Neural cell (in vitro differentiated cells): ENCODE measurements around the gene TBX18. TPM values are rescaled to one million over a fixed set of nuclear protein-coding genes. Genes with fewer than 3 reads are reported as not detected.

ENCODE experiments used
- H2AFZ ChIP-seq: fragments of 200-600, 300-800 bp; sonication (generic), shearing (Covaris generic); 2 replicates; pipeline ENCODE4 v1.6.0; 2014; ENCODE audit warnings: low read depth, mild to moderate bottlenecking, antibody characterized with exemption, low read length, moderate library complexity
- H3F3A ChIP-seq: fragments of 200-600 bp; shearing (Covaris generic); 2 replicates; pipeline ENCODE4 v1.6.1; 2016; ENCODE audit warnings: mild to moderate bottlenecking, moderate library complexity, mixed read lengths, antibody characterized with exemption, low read length; ENCODE audit not compliant: insufficient read depth, poor library complexity, severe bottlenecking
- H3K27ac ChIP-seq: fragments of 200-600, 300-800 bp; sonication (generic), shearing (Covaris generic); 2 replicates; pipeline ENCODE4 v1.5.1; 2014; ENCODE audit warnings: mild to moderate bottlenecking, low read length, moderate library complexity
- H3K27me3 ChIP-seq: fragments of 300-800, 200-600 bp; sonication (generic), shearing (Covaris generic); 2 replicates; pipeline ENCODE4 v1.6.0; 2014; ENCODE audit warnings: mild to moderate bottlenecking, low read depth, low read length, moderate library complexity; ENCODE audit not compliant: insufficient read depth
- H3K36me3 ChIP-seq: fragments of 300-800, 200-600 bp; sonication (generic), shearing (Covaris generic); 2 replicates; pipeline ENCODE4 v1.5.1; 2014; ENCODE audit warnings: mild to moderate bottlenecking, antibody characterized with exemption, low read length, moderate library complexity; ENCODE audit not compliant: insufficient read depth
- H3K4me2 ChIP-seq: fragments of 300-800, 200-600 bp; sonication (generic), shearing (Covaris generic); 2 replicates; pipeline ENCODE4 v1.6.0; 2014; ENCODE audit warnings: mild to moderate bottlenecking, low read length
- H3K4me3 ChIP-seq: fragments of 300-800, 200-600 bp; sonication (generic), shearing (Covaris generic); 2 replicates; pipeline ENCODE4 v1.5.1; 2014; ENCODE audit warnings: mild to moderate bottlenecking, low read length, moderate library complexity
- H3K79me2 ChIP-seq: fragments of 200-600 bp; shearing (Covaris generic); replicated peaks from 2 replicates; pipeline ENCODE4 v1.6.0; 2014; ENCODE audit warnings: mild to moderate bottlenecking, low read length, moderate library complexity; ENCODE audit not compliant: insufficient read depth
- H3K9ac ChIP-seq: fragments of 300-800, 200-600 bp; sonication (generic), shearing (Covaris generic); 2 replicates; pipeline ENCODE4 v1.6.1; 2016; ENCODE audit warnings: mild to moderate bottlenecking, low read length, mixed read lengths
- H3K9me2 ChIP-seq: fragments of 200-600 bp; shearing (Covaris generic); 2 replicates; pipeline ENCODE4 v1.6.1; 2016; ENCODE audit warnings: mild to moderate bottlenecking, low read length, mixed read lengths; ENCODE audit not compliant: insufficient read depth
- H3K9me3 ChIP-seq: fragments of 200-600, 300-800 bp; sonication (generic), shearing (Covaris generic); 2 replicates; pipeline ENCODE4 v1.6.1; 2016; ENCODE audit warnings: mild to moderate bottlenecking, mixed run types, low read length, moderate library complexity, mixed read lengths
- H4K20me1 ChIP-seq: fragments of 200-600 bp; shearing (Covaris generic); 2 replicates; pipeline ENCODE4 v1.6.1; 2016; ENCODE audit warnings: mild to moderate bottlenecking, mixed run types; ENCODE audit not compliant: insufficient read depth
- EP300 ChIP-seq: fragments of 450-650 bp; conservative IDR thresholded peaks from 2 replicates; pipeline ENCODE4 v1.6.1; 2014; ENCODE audit warnings: antibody characterized with exemption, mild to moderate bottlenecking, moderate library complexity; ENCODE audit not compliant: poor library complexity, severe bottlenecking
- EZH2 ChIP-seq: fragments of 200-600, 300-800 bp; shearing (Covaris generic), sonication (generic); IDR thresholded peaks from 2 replicates; pipeline ENCODE4 v1.6.1; 2014; ENCODE audit warnings: antibody characterized with exemption, low read length, borderline replicate concordance, mild to moderate bottlenecking; ENCODE audit not compliant: insufficient read depth, poor library complexity, severe bottlenecking
- MXI1 ChIP-seq: fragments of 450-650 bp; conservative IDR thresholded peaks from 2 replicates; pipeline ENCODE4 v1.6.1; 2014; ENCODE audit warnings: antibody characterized with exemption, mild to moderate bottlenecking; ENCODE audit not compliant: poor library complexity, severe bottlenecking
- POLR2AphosphoS5 ChIP-seq: IDR thresholded peaks from 2 replicates; pipeline ENCODE4 v1.6.1; 2012
- RAD21 ChIP-seq: fragments of 450-650 bp; conservative IDR thresholded peaks from 2 replicates; pipeline ENCODE4 v1.6.1; 2014; ENCODE audit warnings: antibody characterized with exemption, mild to moderate bottlenecking, moderate library complexity
- REST ChIP-seq: IDR thresholded peaks from 2 replicates; pipeline ENCODE4 v1.6.1; 2012; ENCODE audit warnings: borderline replicate concordance
- SMC3 ChIP-seq: fragments of 450-650 bp; conservative IDR thresholded peaks from 2 replicates; pipeline ENCODE4 v1.6.1; 2014; ENCODE audit warnings: antibody characterized with exemption, mild to moderate bottlenecking, moderate library complexity; ENCODE audit not compliant: poor library complexity
- TAF1 ChIP-seq: IDR thresholded peaks from 2 replicates; pipeline ENCODE4 v1.6.1; 2012; ENCODE audit warnings: low read depth
- polyA plus RNA-seq: library from polyadenylated mRNA; depleted of rRNA; stranded (reverse); fragments of >200 nt; gene quantifications from 2 replicates; pipeline ENCODE4 v1.2.3, GENCODE V29; 2014
- TF ChIP-seq, protein P1 (sequence below): fragments of 450-650 bp; IDR thresholded peaks from 2 replicates; pipeline ENCODE4 v1.5.1; 2014; ENCODE audit warnings: antibody characterized with exemption, mild to moderate bottlenecking, moderate library complexity; ENCODE audit not compliant: poor library complexity, severe bottlenecking

Gene TBX18
- polyA plus RNA-seq, 1 donor from 2014 or later: not detected

GRCh38 chr6:84756877-84757276 lies 7.5 kb downstream of the TBX18 start:
- H3K9me2 ChIP-seq: no peaks in the 10 kb centered on the region
- TF ChIP-seq, protein P1, sequence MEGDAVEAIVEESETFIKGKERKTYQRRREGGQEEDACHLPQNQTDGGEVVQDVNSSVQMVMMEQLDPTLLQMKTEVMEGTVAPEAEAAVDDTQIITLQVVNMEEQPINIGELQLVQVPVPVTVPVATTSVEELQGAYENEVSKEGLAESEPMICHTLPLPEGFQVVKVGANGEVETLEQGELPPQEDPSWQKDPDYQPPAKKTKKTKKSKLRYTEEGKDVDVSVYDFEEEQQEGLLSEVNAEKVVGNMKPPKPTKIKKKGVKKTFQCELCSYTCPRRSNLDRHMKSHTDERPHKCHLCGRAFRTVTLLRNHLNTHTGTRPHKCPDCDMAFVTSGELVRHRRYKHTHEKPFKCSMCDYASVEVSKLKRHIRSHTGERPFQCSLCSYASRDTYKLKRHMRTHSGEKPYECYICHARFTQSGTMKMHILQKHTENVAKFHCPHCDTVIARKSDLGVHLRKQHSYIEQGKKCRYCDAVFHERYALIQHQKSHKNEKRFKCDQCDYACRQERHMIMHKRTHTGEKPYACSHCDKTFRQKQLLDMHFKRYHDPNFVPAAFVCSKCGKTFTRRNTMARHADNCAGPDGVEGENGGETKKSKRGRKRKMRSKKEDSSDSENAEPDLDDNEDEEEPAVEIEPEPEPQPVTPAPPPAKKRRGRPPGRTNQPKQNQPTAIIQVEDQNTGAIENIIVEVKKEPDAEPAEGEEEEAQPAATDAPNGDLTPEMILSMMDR: no peak
- TF ChIP-seq SMC3 (no peak), TAF1 (no peak), REST (no peak), MXI1 (no peak), EZH2 (no peak), POLR2AphosphoS5 (no peak), RAD21 (no peak)
- no peaks in the 10 kb centered on the region for H3K36me3 ChIP-seq
- no peaks in the 10 kb centered on the region for H3K79me2 ChIP-seq
- H2AFZ ChIP-seq: no peak overlapping the region
- H3K27ac ChIP-seq: no peak overlapping the region
- no peak overlapping the region for H3K9ac ChIP-seq
- no peak overlapping the region for H3K4me2 ChIP-seq
- no peaks in the 10 kb centered on the region for H3K9me3 ChIP-seq
- H3K27me3 ChIP-seq: peaks cover 54% of the 10 kb centered on the region
- H4K20me1 ChIP-seq: no peaks in the 10 kb centered on the region
- no peak overlapping the region for H3K4me3 ChIP-seq
- no peaks in the 10 kb centered on the region for H3F3A ChIP-seq

DNA sequence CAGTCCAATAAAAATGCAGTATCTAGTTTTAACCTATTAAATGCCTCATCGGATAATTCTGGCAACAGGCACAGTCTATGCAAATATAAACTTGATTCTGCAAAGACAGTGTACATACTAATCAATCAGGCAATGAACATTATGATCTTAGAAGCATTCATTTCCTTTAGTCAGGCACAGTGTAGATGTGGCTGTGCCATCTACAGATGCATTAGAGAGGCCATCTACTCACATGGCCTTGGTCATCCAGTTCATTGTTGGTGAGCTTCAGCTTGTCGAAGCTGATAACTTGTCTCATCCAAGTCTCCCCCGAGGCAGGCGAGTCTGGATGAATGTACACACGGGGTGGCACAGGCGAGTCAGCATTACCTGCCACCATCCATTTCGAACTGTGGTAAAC lies 7.9 kb downstream of the TBX18 start:
- TF ChIP-seq EZH2 (no peak), MXI1 (no peak), REST (no peak), POLR2AphosphoS5 (no peak), TAF1 (no peak), EP300 (no peak), SMC3 (no peak), RAD21 (no peak)
- TF ChIP-seq, protein P1: no peak
- peaks cover 50% of the 10 kb centered on the region for H3K27me3 ChIP-seq
- no peak overlapping the region for H2AFZ ChIP-seq
- no peaks in the 10 kb centered on the region for H4K20me1 ChIP-seq
- no peak overlapping the region for H3K4me3 ChIP-seq
- H3K79me2 ChIP-seq: no peaks in the 10 kb centered on the region
- no peaks in the 10 kb centered on the region for H3K9me3 ChIP-seq
- no peaks in the 10 kb centered on the region for H3K36me3 ChIP-seq
- H3K9me2 ChIP-seq: no peaks in the 10 kb centered on the region
- no peak overlapping the region for H3K4me2 ChIP-seq
- no peaks in the 10 kb centered on the region for H3F3A ChIP-seq
- no peak overlapping the region for H3K9ac ChIP-seq
- H3K27ac ChIP-seq: no peak overlapping the region
